H1 (cell line): ENCODE results near the gene RDH14. TPM values are rescaled to one million over a fixed set of nuclear protein-coding genes. Genes with fewer than 3 reads are reported as not detected.

Experiments
- CTCF ChIA-PET: fragments of 300-600 bp; sonication (Branson Sonifier 250); formaldehyde crosslinking; loops from one replicate; lab custom pipeline; 2021; ENCODE audit not compliant: partially characterized antibody; lab: Charles Lee
- POLR2A ChIA-PET: fragments of 300-600 bp; sonication (Branson Sonifier 250); formaldehyde crosslinking; loops from one replicate; lab custom pipeline; 2021; ENCODE audit warnings: inconsistent platforms; ENCODE audit not compliant: partially characterized antibody; lab: Charles Lee
- DNase-seq, 2 experiments: peaks; one replicate each; pipeline versions ENCODE4 v3.0.0 to v3.0.0-alpha.2; 2010 to 2022; ENCODE audit warnings: low spot score in 2 of 2, low read depth in 1 of 2, mixed read lengths in 1 of 2
- FAIRE-seq: peaks from 2 replicates; lab custom pipeline; 2011; peaks lifted over from hg19 to GRCh38; lab: Jason Lieb, UNC
- H2AFZ ChIP-seq: 2 replicates; pipeline ENCODE4 v1.8.1; 2012; ENCODE audit warnings: low read length, inconsistent platforms
- H2AK5ac ChIP-seq: 2 replicates; pipeline ENCODE4 v1.6.1; 2013; ENCODE audit warnings: low read depth, low read length
- H2BK120ac ChIP-seq: replicated peaks from 2 replicates; pipeline ENCODE3; 2013; ENCODE audit warnings: low read depth, low read length, inconsistent platforms
- H2BK12ac ChIP-seq: 2 replicates; pipeline ENCODE4 v1.6.1; 2013; ENCODE audit warnings: low read depth, low read length
- H2BK15ac ChIP-seq: 2 replicates; pipeline ENCODE4 v1.6.1; 2013; ENCODE audit warnings: low read length
- H2BK20ac ChIP-seq: 2 replicates; pipeline ENCODE4 v1.6.1; 2013; ENCODE audit warnings: low read length
- H2BK5ac ChIP-seq: 2 replicates; pipeline ENCODE4 v1.6.1; 2013; ENCODE audit warnings: low read depth, low read length
- H3K14ac ChIP-seq: 2 replicates; pipeline ENCODE4 v1.6.1; 2013; ENCODE audit warnings: inconsistent platforms; ENCODE audit not compliant: insufficient read length
- H3K18ac ChIP-seq: 2 replicates; pipeline ENCODE4 v1.6.1; 2013; ENCODE audit warnings: low read length; ENCODE audit errors: extremely low read depth
- H3K23ac ChIP-seq: 2 replicates; pipeline ENCODE4 v1.6.1; 2013; ENCODE audit warnings: inconsistent platforms; ENCODE audit not compliant: insufficient read length
- H3K23me2 ChIP-seq: 2 replicates; pipeline ENCODE4 v1.6.1; 2013; ENCODE audit warnings: low read depth, low read length
- H3K27ac ChIP-seq: 2 replicates; pipeline ENCODE4 v1.6.1; 2011; ENCODE audit warnings: low read depth, low read length, inconsistent platforms
- H3K27me3 ChIP-seq, 4 experiments: replicated peaks in 1 of 4; 1 replicate in 1 of 4; 2 replicates in 3 of 4; pipeline versions ENCODE4 v1.6.1 to v1.8.1; 2011 to 2013; ENCODE audit warnings: low read length in 3 of 4, mild to moderate bottlenecking in 3 of 4, inconsistent platforms in 2 of 4, mixed read lengths in 2 of 4, moderate library complexity in 1 of 4; ENCODE audit not compliant: control insufficient read depth in 3 of 4, insufficient read depth in 3 of 4; ENCODE audit errors: extremely low read depth in 1 of 4
- H3K36me3 ChIP-seq, 4 experiments: 2 replicates each; pipeline versions ENCODE4 v1.6.1 to v1.8.1; 2011 to 2013; ENCODE audit warnings: mild to moderate bottlenecking in 4 of 4, low read length in 3 of 4, moderate library complexity in 2 of 4, control low read depth in 1 of 4, inconsistent platforms in 1 of 4; ENCODE audit not compliant: insufficient read depth in 4 of 4, control insufficient read depth in 2 of 4
- H3K4ac ChIP-seq: replicated peaks from 2 replicates; pipeline ENCODE3; 2013; ENCODE audit warnings: low read length, low read depth, mixed read lengths, inconsistent platforms; ENCODE audit not compliant: insufficient read length
- H3K4me1 ChIP-seq, 4 experiments: replicated peaks in 1 of 4; 1 replicate in 1 of 4; 2 replicates in 3 of 4; pipeline versions ENCODE4 v1.6.1 to v1.8.1; 2011 to 2013; ENCODE audit warnings: low read length in 3 of 4, inconsistent platforms in 2 of 4, mixed read lengths in 1 of 4; ENCODE audit not compliant: insufficient read depth in 4 of 4, control insufficient read depth in 3 of 4
- H3K4me2 ChIP-seq, 2 experiments: 2 replicates each; pipeline versions ENCODE4 v1.6.1 to v1.8.1; 2011 to 2013; ENCODE audit warnings: low read depth in 2 of 2, low read length in 2 of 2, control low read depth in 1 of 2, inconsistent platforms in 1 of 2, mild to moderate bottlenecking in 1 of 2; ENCODE audit not compliant: insufficient read depth in 1 of 2
- H3K4me3 ChIP-seq, 4 experiments: fragments of 200-600, 300-600 bp in 1 of 4; sonication (generic), shearing (Covaris generic), sonication (Bioruptor Twin) in 1 of 4; 2 replicates each; pipeline versions ENCODE4 v1.5.1 to v1.8.1; 2011 to 2016; ENCODE audit warnings: low read length in 4 of 4, low read depth in 3 of 4, control low read depth in 2 of 4, inconsistent platforms in 2 of 4, mild to moderate bottlenecking in 2 of 4, mixed read lengths in 1 of 4, moderate library complexity in 1 of 4; ENCODE audit not compliant: insufficient read depth in 2 of 4; ENCODE audit errors: extremely low read depth in 1 of 4
- H3K56ac ChIP-seq: replicated peaks from 2 replicates; pipeline ENCODE3; 2013; ENCODE audit warnings: low read depth, mild to moderate bottlenecking, mixed read lengths, low read length, inconsistent platforms; ENCODE audit not compliant: insufficient read length
- H3K79me1 ChIP-seq: 2 replicates; pipeline ENCODE4 v1.6.1; 2013; ENCODE audit warnings: low read depth, low read length, control low read depth
- H3K79me2 ChIP-seq, 2 experiments: 2 replicates each; pipeline versions ENCODE4 v1.6.1 to v1.8.1; 2012 to 2013; ENCODE audit warnings: low read length in 2 of 2, mild to moderate bottlenecking in 2 of 2, inconsistent platforms in 1 of 2; ENCODE audit not compliant: insufficient read depth in 2 of 2, control insufficient read depth in 1 of 2
- H3K9ac ChIP-seq, 4 experiments: replicated peaks in 1 of 4; 1 replicate in 1 of 4; 2 replicates in 3 of 4; pipeline versions ENCODE4 v1.6.1 to v1.8.1; 2011 to 2013; ENCODE audit warnings: low read depth in 3 of 4, low read length in 3 of 4, control low read depth in 2 of 4, mild to moderate bottlenecking in 2 of 4, moderate library complexity in 2 of 4, inconsistent platforms in 1 of 4; ENCODE audit errors: extremely low read depth in 1 of 4
- H3K9me3 ChIP-seq, 2 experiments: 2 replicates each; pipeline versions ENCODE4 v1.6.1 to v1.8.1; 2012 to 2013; ENCODE audit warnings: mild to moderate bottlenecking in 2 of 2, moderate library complexity in 2 of 2, control low read depth in 1 of 2, inconsistent platforms in 1 of 2, low read depth in 1 of 2, low read length in 1 of 2, mixed read lengths in 1 of 2; ENCODE audit not compliant: insufficient read depth in 2 of 2
- H4K20me1 ChIP-seq, 2 experiments: replicated peaks in 1 of 2; 2 replicates each; pipeline versions ENCODE3 to v1.8.1; 2011 to 2013; ENCODE audit warnings: inconsistent platforms in 2 of 2, low read length in 2 of 2, mild to moderate bottlenecking in 1 of 2; ENCODE audit not compliant: insufficient read depth in 2 of 2, control insufficient read depth in 1 of 2
- H4K5ac ChIP-seq: 2 replicates; pipeline ENCODE4 v1.6.1; 2013; ENCODE audit warnings: low read length, low read depth, mixed read lengths, inconsistent platforms; ENCODE audit not compliant: insufficient read length
- H4K8ac ChIP-seq: 2 replicates; pipeline ENCODE4 v1.8.0; 2013; ENCODE audit warnings: mild to moderate bottlenecking, moderate library complexity, low read length, inconsistent platforms; ENCODE audit not compliant: insufficient read depth; ENCODE audit errors: extremely low read depth
- H4K91ac ChIP-seq: replicated peaks from 2 replicates; pipeline ENCODE3; 2013; ENCODE audit warnings: low read length, mixed read lengths, inconsistent platforms; ENCODE audit not compliant: insufficient read length
- SRF ChIP-seq: IDR thresholded peaks from 2 replicates; pipeline ENCODE4 v1.6.1; 2011; ENCODE audit warnings: mild to moderate bottlenecking, low read depth, low read length, moderate library complexity
- TCF12 ChIP-seq: IDR thresholded peaks from 2 replicates; pipeline ENCODE4 v1.6.1; 2011; ENCODE audit warnings: low read depth, mild to moderate bottlenecking, low read length
- ZNF274 ChIP-seq: IDR thresholded peaks from 2 replicates; pipeline ENCODE4 v1.7.0; 2012; ENCODE audit warnings: low read length, borderline replicate concordance; ENCODE audit errors: extremely low read depth
- WGBS, 2 experiments: shearing (Covaris generic) in 1 of 2; methylation state at CpG; one replicate each; pipeline versions ENCODE4 v1.1.6 to v1.1.7; 2013 to 2015; ENCODE audit warnings: low lambda C conversion rate in 2 of 2, mixed read lengths in 2 of 2, inconsistent platforms in 1 of 2, low coverage in 1 of 2, missing lambda C conversion rate in 1 of 2; ENCODE audit not compliant: insufficient replicate concordance in 2 of 2, insufficient coverage in 1 of 2, insufficient read length in 1 of 2; ENCODE audit errors: extremely low coverage in 1 of 2, missing lambda C conversion rate in 1 of 2; 5-methylcytosine and 5-hydroxymethylcytosine counted together
- polyA plus RNA-seq, 7 experiments: library from polyadenylated mRNA; depleted of rRNA in 3 of 7; stranded (reverse) in 5 of 7; unstranded in 2 of 7; fragments of >200 nt in 5 of 7; fragments of 200-250 nt in 2 of 7; gene quantifications; 1 replicate in 5 of 7; 2 replicates in 1 of 7; 4 replicates in 1 of 7; pipeline versions ENCODE4 v1.2.1 to v1.2.3, GENCODE V29; 2011 to 2013; ENCODE audit warnings: missing spikeins in 2 of 7, mixed read lengths in 2 of 7
- small RNA-seq: library from polyadenylated mRNA; stranded (forward); fragments of <200 nt; extraction: miRNeasy Mini kit (QIAGEN cat#:217004); gene quantifications from one replicate; pipeline ENCODE3, GENCODE V24; 2013; ENCODE audit not compliant: insufficient read depth
- total RNA-seq: library from RNA; stranded (reverse); fragmentation: NEBNext Ultra II Directional; extraction: Animal tissue kit (Norgen Biotek cat#: 25700); gene quantifications from 2 replicates; pipeline ENCODE4 v1.2.1, GENCODE V29; 2021

RDH14 gene
- total and polyA plus RNA-seq, 2 of the 8 experiments (the other 6 are each of a cell fraction or from before 2014, with no cell fraction given) = 14.7 to 23.6 TPM

DNA sequence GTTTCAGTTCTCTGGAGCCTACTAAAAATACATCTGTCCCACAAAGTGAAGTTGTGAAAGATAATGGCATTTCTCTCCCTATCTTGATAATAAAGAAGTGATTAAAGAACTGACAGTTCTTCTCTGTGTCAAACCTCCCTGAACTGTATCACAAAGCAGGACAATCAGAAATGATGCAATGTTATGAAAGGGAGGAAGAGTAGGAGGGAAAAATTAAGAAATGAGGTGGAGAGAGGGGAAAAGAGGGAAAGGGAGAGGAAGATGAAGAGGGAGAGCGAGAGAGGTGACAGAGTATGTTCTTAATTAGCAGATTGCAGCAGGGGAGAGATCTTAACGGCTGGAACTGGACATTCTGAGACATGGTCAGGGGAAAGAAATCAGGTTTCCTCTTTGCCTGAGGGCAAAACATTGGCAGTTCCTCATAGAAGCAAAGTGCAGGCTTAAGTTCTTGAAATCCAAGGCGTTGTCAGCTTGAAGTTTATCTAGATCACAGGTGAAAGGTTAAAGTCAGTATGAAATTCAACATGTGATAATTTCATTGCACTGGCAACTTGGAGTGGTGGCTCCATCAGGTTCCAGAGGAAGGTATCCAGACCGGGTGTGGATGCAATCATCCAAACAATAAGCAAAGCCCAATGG, 54.6 kb downstream of the RDH14 start:
- Histone ChIP-seq H3K9me3 (no peaks in the 10 kb centered on the region), H3K4ac (no peak overlapping the region), H2BK120ac (no peak overlapping the region), H3K18ac (no peak overlapping the region), H4K20me1 (no peaks in the 10 kb centered on the region), H3K4me3 (no peak overlapping the region), H4K8ac (no peak overlapping the region), H3K23me2 (0 out of 2 replicates have a peak, but pooled peaks cover 3% of the 10 kb centered on the region), H3K4me2 (no peak overlapping the region), H2AK5ac (no peak overlapping the region), H3K79me2 (no peaks in the 10 kb centered on the region), H2AFZ (no peak overlapping the region; the same call in 1 of the 2 replicates), H2BK20ac (no peak overlapping the region), H2BK5ac (no peak overlapping the region), H3K79me1 (no peaks in the 10 kb centered on the region), H3K14ac (no peak overlapping the region), H3K23ac (no peak overlapping the region), H3K27ac (no peak overlapping the region), H2BK15ac (no peak overlapping the region), H2BK12ac (no peak overlapping the region), H3K9ac (no peak overlapping the region), H3K4me1 (no peaks in the 10 kb centered on the region), H4K91ac (no peak overlapping the region), H4K5ac (no peak overlapping the region), H3K27me3 (no peaks in the 10 kb centered on the region), H3K56ac (no peak overlapping the region), H3K36me3 (no peaks in the 10 kb centered on the region)
- FAIRE-seq (no peak), DNase-seq (no peak)
- POLR2A ChIA-PET = no interaction called here
- 87 to 100% methylated on average over 1 to 4 of the region's 4 CpGs for WGBS, 2 experiments
- CTCF ChIA-PET = interaction anchor here (0.6 to 1.2 kb wide), 3 partner anchors 11 to 55 kb away, joined by 3 to 4 read pairs (median 3); no protein-coding TSS in a partner anchor
- TF ChIP-seq SRF = no peak
- no peak for TF ChIP-seq TCF12
- TF ChIP-seq ZNF274 = no peak

Small RNA genes within 50 kb of the gene (small RNA-seq; reads per million reads assigned to genes)
- not detected for gene RNU6-1215P

Other genes with a start within 250 kb of the RDH14 start
- not detected in 2 replicates for gene NT5C1B, start 28.9 kb upstream of the RDH14 start, total RNA-seq
- gene NT5C1B, start 28.9 kb upstream of the RDH14 start, polyA plus RNA-seq (2011; rRNA removed) = not detected in 2 replicates